IMR-90 (cell line): Measurements from ENCODE around the gene PARP11. TPM values are rescaled to one million over a fixed set of nuclear protein-coding genes. Genes with fewer than 3 reads are reported as not detected.

ENCODE experiments used
- ATAC-seq: fragments of 200-7000 bp; cut with Tn5 transposase; 2 replicates; pipeline ENCODE4 v1.9.1; 2020; ENCODE audit warnings: low read depth, mild to moderate bottlenecking, moderate library complexity
- BruUV-seq: library from RNA; stranded (reverse); fragments of 400-500 nt; replicated peaks from 2 replicates; lab custom pipeline; 2021; lab: Mats Ljungman, UMichigan
- CTCF ChIA-PET: fragments of 300-600 bp; formaldehyde crosslinking; extraction: SDS; loops from one replicate; lab custom pipeline; 2021; ENCODE audit warnings: antibody characterized with exemption; lab: Yijun Ruan, JAX
- POLR2A ChIA-PET: fragments of 300-600 bp; sonication (Branson Sonifier 250); formaldehyde crosslinking; loops from one replicate; lab custom pipeline; 2022; ENCODE audit warnings: antibody characterized with exemption; ENCODE audit not compliant: unreplicated experiment; lab: Charles Lee
- DNase-seq: peaks from one replicate; pipeline ENCODE4 v3.0.0; 2013
- H2AFZ ChIP-seq: replicated peaks from 2 replicates; pipeline ENCODE3; 2013; ENCODE audit warnings: low read length, mild to moderate bottlenecking; ENCODE audit not compliant: poor library complexity
- H2AK5ac ChIP-seq: 2 replicates; pipeline ENCODE4 v1.6.1; 2013; ENCODE audit warnings: low read depth, low read length, inconsistent platforms
- H2AK9ac ChIP-seq: replicated peaks from 2 replicates; pipeline ENCODE3; 2013; ENCODE audit warnings: mild to moderate bottlenecking, low read depth, low read length, moderate library complexity; ENCODE audit not compliant: poor library complexity
- H2BK120ac ChIP-seq: 2 replicates; pipeline ENCODE4 v1.6.1; 2013; ENCODE audit warnings: low read depth, low read length, inconsistent platforms
- H2BK15ac ChIP-seq: 3 replicates; pipeline ENCODE4 v1.6.1; 2013; ENCODE audit warnings: low read depth, low read length, inconsistent platforms
- H2BK20ac ChIP-seq: 2 replicates; pipeline ENCODE4 v1.6.1; 2013; ENCODE audit warnings: low read depth, mild to moderate bottlenecking, inconsistent platforms, low read length, moderate library complexity
- H2BK5ac ChIP-seq: 2 replicates; pipeline ENCODE4 v1.6.1; 2013; ENCODE audit warnings: mild to moderate bottlenecking, low read depth, low read length, inconsistent platforms; ENCODE audit not compliant: poor library complexity, severe bottlenecking
- H3K14ac ChIP-seq: replicated peaks from 2 replicates; pipeline ENCODE4 v1.6.1; 2013; ENCODE audit warnings: low read depth, low read length, inconsistent platforms
- H3K18ac ChIP-seq: 2 replicates; pipeline ENCODE4 v1.6.1; 2013; ENCODE audit warnings: low read depth, low read length, control low read depth
- H3K23ac ChIP-seq: 2 replicates; pipeline ENCODE4 v1.6.1; 2013; ENCODE audit warnings: low read depth, low read length, inconsistent platforms
- H3K27ac ChIP-seq: 2 replicates; pipeline ENCODE4 v1.5.1; 2013; ENCODE audit warnings: mild to moderate bottlenecking, control low read depth, low read length; ENCODE audit not compliant: insufficient read depth
- H3K27me3 ChIP-seq: 2 replicates; pipeline ENCODE4 v1.6.1; 2013; ENCODE audit warnings: low read length; ENCODE audit not compliant: control insufficient read depth, insufficient read depth
- H3K36me3 ChIP-seq: 2 replicates; pipeline ENCODE4 v1.6.1; 2013; ENCODE audit warnings: low read length, mixed read lengths; ENCODE audit not compliant: control insufficient read depth, insufficient read depth
- H3K4ac ChIP-seq: 2 replicates; pipeline ENCODE4 v1.6.1; 2013; ENCODE audit warnings: low read depth, low read length, inconsistent platforms
- H3K4me1 ChIP-seq: 2 replicates; pipeline ENCODE4 v1.6.1; 2013; ENCODE audit warnings: low read length, mixed read lengths; ENCODE audit not compliant: control insufficient read depth, insufficient read depth
- H3K4me2 ChIP-seq: 2 replicates; pipeline ENCODE4 v1.6.1; 2013; ENCODE audit warnings: low read depth, mild to moderate bottlenecking, control low read depth, low read length, moderate library complexity
- H3K4me3 ChIP-seq: 2 replicates; pipeline ENCODE4 v1.5.1; 2013; ENCODE audit warnings: low read depth, mild to moderate bottlenecking, control low read depth, low read length, moderate library complexity; ENCODE audit not compliant: insufficient read depth
- H3K56ac ChIP-seq: 2 replicates; pipeline ENCODE4 v1.6.1; 2013; ENCODE audit warnings: low read length, inconsistent platforms; ENCODE audit not compliant: insufficient read depth; ENCODE audit errors: extremely low read depth
- H3K79me1 ChIP-seq, 2 experiments: 2 replicates each; pipeline ENCODE4 v1.6.1; 2013; ENCODE audit warnings: low read length in 2 of 2, inconsistent platforms in 1 of 2, low read depth in 1 of 2
- H3K9ac ChIP-seq: 2 replicates; pipeline ENCODE4 v1.6.1; 2013; ENCODE audit warnings: low read depth, low read length, control low read depth
- H3K9me1 ChIP-seq: 2 replicates; pipeline ENCODE4 v1.6.1; 2013; ENCODE audit warnings: low read length, inconsistent platforms; ENCODE audit not compliant: insufficient read depth
- H3K9me3 ChIP-seq: 2 replicates; pipeline ENCODE4 v1.6.1; 2013; ENCODE audit warnings: low read length; ENCODE audit not compliant: control insufficient read depth, insufficient read depth
- H4K20me1 ChIP-seq: 2 replicates; pipeline ENCODE4 v1.6.1; 2013; ENCODE audit warnings: low read length, inconsistent platforms; ENCODE audit not compliant: insufficient read depth
- H4K5ac ChIP-seq: 2 replicates; pipeline ENCODE4 v1.6.1; 2013; ENCODE audit warnings: mild to moderate bottlenecking, low read depth, low read length, control low read depth
- H4K8ac ChIP-seq, 2 experiments: 2 replicates each; pipeline ENCODE4 v1.6.1; 2013; ENCODE audit warnings: low read depth in 2 of 2, low read length in 2 of 2, control low read depth in 1 of 2, inconsistent platforms in 1 of 2
- H4K91ac ChIP-seq: 2 replicates; pipeline ENCODE4 v1.6.1; 2013; ENCODE audit warnings: low read depth, low read length, inconsistent platforms; ENCODE audit not compliant: insufficient read depth
- CHD1 ChIP-seq: IDR thresholded peaks from 2 replicates; pipeline ENCODE4 v1.6.1; 2012; ENCODE audit warnings: low read depth, low read length, improper control_type of control experiment
- MAFK ChIP-seq: IDR thresholded peaks from 2 replicates; pipeline ENCODE4 v1.6.1; 2012; ENCODE audit warnings: low read depth, low read length, improper control_type of control experiment
- SMC3 ChIP-seq: fragments of 150-350 bp; IDR thresholded peaks from 2 replicates; pipeline ENCODE4 v1.6.1; 2016; ENCODE audit warnings: low read depth, mild to moderate bottlenecking, antibody characterized with exemption, low read length, moderate library complexity
- WGBS, 2 experiments: methylation state at CpG; one replicate each; pipeline versions ENCODE4 v1.1.5 to v1.1.7; 2013; ENCODE audit warnings: missing lambda C conversion rate in 2 of 2; ENCODE audit not compliant: insufficient read length in 1 of 2; ENCODE audit errors: extremely low coverage in 2 of 2; 5-methylcytosine and 5-hydroxymethylcytosine counted together
- dilution Hi-C: fragments of 300-500 bp; cut with HindIII; formaldehyde crosslinking; loops from one replicate; pipeline ENCODE4 v1.14.3; 2018; ENCODE audit warnings: low sequenced_read_pairs; ENCODE audit not compliant: unreplicated experiment
- in situ Hi-C: fragments of 300-500 bp; cut with MboI; formaldehyde crosslinking; loops from 3 replicates; pipeline ENCODE4 v1.14.3; 2019; ENCODE audit warnings: low sequenced_read_pairs, inconsistent platforms, mixed read lengths
- intact Hi-C: fragments of 100-400 bp; cut with micrococcal nuclease; formaldehyde crosslinking; loops from 2 replicates; pipeline ENCODE4 v1.10.0; 2022
- polyA plus RNA-seq, 3 experiments: library from polyadenylated mRNA; depleted of rRNA; stranded (reverse); fragments of >200 nt; gene quantifications; 2 replicates each; pipeline ENCODE4 v1.2.3, GENCODE V29; 2012; ENCODE audit warnings: low replicate concordance in 1 of 3
- total RNA-seq: library from RNA; depleted of rRNA; stranded (reverse); fragments of >200 nt; gene quantifications from 2 replicates; pipeline ENCODE4 v1.2.3, GENCODE V29; 2012
- TF ChIP-seq, protein P1 (sequence below): conservative IDR thresholded peaks from 2 replicates; pipeline ENCODE4 v1.5.1; 2012; ENCODE audit warnings: mild to moderate bottlenecking, low read depth, low read length, improper control_type of control experiment

The PARP11 gene
- total and polyA plus RNA-seq, 2 of the 4 experiments (the other 2 are of a cell fraction): 1.8 to 3.0 TPM

DNA sequence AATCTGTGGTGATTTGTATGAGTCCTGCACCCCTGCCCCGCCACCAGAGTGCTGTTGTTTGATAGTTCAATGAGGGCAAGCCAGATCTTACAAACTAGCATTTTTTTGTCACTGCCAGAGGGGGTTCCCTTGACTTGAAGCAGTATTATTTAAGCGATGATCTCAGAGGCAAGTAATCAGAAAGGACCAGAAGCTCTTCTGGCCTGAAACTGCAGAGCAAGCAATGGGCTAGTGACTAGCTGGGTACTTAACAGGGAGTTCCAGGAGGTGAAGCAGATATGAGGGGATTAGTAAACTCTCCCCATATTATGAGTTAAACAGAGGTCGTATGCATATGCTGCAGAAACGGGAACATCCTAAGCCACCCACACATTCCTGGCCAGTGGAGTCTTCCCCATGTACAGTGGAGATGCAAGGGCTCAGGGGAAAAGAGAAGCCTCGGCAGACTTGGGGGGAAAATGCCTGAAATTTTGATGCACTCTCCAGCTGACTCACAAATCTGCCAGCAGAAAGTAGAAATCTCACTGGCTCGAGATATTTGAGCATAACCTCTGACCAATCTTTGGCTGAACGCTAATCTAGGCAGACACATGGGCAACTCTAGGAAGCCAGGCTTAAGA lies 112.0 kb downstream of the PARP11 start:
- dilution Hi-C loops: no loop called here
- H3K4me3 ChIP-seq: no peak overlapping the region
- H3K4me1 ChIP-seq: no peaks in the 10 kb centered on the region
- no TSS peak for BruUV-seq
- CTCF ChIA-PET: no interaction called here
- no peak overlapping the region for H2BK15ac ChIP-seq
- no peaks in the 10 kb centered on the region for H3K9me1 ChIP-seq
- no peak overlapping the region for H3K18ac ChIP-seq
- WGBS, 2 experiments: 48% methylated on average over 2 of the region's 7 CpGs; no CpG with 5 or more reads in 1 of the 2 experiments
- no peak for ATAC-seq
- POLR2A ChIA-PET: no interaction called here
- H4K8ac ChIP-seq: no peak overlapping the region
- no peak overlapping the region for H3K56ac ChIP-seq
- no peak overlapping the region for H2AK9ac ChIP-seq
- H3K9ac ChIP-seq: no peak overlapping the region
- H3K4me2 ChIP-seq: no peak overlapping the region
- H2BK5ac ChIP-seq: no peak overlapping the region
- no peak overlapping the region for H3K27ac ChIP-seq
- H2BK20ac ChIP-seq: no peak overlapping the region
- no peak overlapping the region for H2AFZ ChIP-seq
- no peak overlapping the region for H2BK120ac ChIP-seq
- H3K4ac ChIP-seq: no peak overlapping the region
- H4K91ac ChIP-seq: no peak overlapping the region
- DNase-seq: no peak
- no peaks in the 10 kb centered on the region for H3K79me1 ChIP-seq
- intact Hi-C loops: no loop called here
- no peak overlapping the region for H2AK5ac ChIP-seq
- peaks cover 7% of the 10 kb centered on the region for H3K27me3 ChIP-seq
- no peak overlapping the region for H3K14ac ChIP-seq
- no peaks in the 10 kb centered on the region for H3K9me3 ChIP-seq
- TF ChIP-seq CHD1 (no peak), MAFK (no peak), SMC3 (no peak)
- TF ChIP-seq, protein P1, sequence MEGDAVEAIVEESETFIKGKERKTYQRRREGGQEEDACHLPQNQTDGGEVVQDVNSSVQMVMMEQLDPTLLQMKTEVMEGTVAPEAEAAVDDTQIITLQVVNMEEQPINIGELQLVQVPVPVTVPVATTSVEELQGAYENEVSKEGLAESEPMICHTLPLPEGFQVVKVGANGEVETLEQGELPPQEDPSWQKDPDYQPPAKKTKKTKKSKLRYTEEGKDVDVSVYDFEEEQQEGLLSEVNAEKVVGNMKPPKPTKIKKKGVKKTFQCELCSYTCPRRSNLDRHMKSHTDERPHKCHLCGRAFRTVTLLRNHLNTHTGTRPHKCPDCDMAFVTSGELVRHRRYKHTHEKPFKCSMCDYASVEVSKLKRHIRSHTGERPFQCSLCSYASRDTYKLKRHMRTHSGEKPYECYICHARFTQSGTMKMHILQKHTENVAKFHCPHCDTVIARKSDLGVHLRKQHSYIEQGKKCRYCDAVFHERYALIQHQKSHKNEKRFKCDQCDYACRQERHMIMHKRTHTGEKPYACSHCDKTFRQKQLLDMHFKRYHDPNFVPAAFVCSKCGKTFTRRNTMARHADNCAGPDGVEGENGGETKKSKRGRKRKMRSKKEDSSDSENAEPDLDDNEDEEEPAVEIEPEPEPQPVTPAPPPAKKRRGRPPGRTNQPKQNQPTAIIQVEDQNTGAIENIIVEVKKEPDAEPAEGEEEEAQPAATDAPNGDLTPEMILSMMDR: no peak
- in situ Hi-C loops: no loop called here
- no peaks in the 10 kb centered on the region for H3K36me3 ChIP-seq
- H4K20me1 ChIP-seq: no peaks in the 10 kb centered on the region
- no peak overlapping the region for H3K23ac ChIP-seq
- H4K5ac ChIP-seq: no peak overlapping the region
